Fibroblast of the aortic adventitia (primary cell): Measurements from ENCODE around the gene NR2F2. TPM values are rescaled to one million over a fixed set of nuclear protein-coding genes. Genes with fewer than 3 reads are reported as not detected.

ENCODE experiments used
- DNase-seq: peaks from one replicate; pipeline ENCODE4 v3.0.0-alpha.2; 2010; ENCODE audit warnings: low read depth
- H3K4me3 ChIP-seq: 2 replicates; pipeline ENCODE4 v1.5.1; 2011; ENCODE audit warnings: low read depth, mild to moderate bottlenecking, control low read depth, low read length, moderate library complexity
- total RNA-seq: library from RNA; depleted of rRNA; stranded (reverse); fragments of >200 nt; gene quantifications from 2 replicates; pipeline ENCODE4 v1.2.3, GENCODE V29; 2012; ENCODE audit warnings: low replicate concordance
- TF ChIP-seq, protein P1 (sequence below): IDR thresholded peaks from 2 replicates; pipeline ENCODE4 v1.5.1; 2011; ENCODE audit warnings: mild to moderate bottlenecking, low read length, control low read depth, inconsistent platforms; ENCODE audit not compliant: insufficient read depth

The NR2F2 gene
- total RNA-seq, 1 donor = 20.2 TPM

DNA sequence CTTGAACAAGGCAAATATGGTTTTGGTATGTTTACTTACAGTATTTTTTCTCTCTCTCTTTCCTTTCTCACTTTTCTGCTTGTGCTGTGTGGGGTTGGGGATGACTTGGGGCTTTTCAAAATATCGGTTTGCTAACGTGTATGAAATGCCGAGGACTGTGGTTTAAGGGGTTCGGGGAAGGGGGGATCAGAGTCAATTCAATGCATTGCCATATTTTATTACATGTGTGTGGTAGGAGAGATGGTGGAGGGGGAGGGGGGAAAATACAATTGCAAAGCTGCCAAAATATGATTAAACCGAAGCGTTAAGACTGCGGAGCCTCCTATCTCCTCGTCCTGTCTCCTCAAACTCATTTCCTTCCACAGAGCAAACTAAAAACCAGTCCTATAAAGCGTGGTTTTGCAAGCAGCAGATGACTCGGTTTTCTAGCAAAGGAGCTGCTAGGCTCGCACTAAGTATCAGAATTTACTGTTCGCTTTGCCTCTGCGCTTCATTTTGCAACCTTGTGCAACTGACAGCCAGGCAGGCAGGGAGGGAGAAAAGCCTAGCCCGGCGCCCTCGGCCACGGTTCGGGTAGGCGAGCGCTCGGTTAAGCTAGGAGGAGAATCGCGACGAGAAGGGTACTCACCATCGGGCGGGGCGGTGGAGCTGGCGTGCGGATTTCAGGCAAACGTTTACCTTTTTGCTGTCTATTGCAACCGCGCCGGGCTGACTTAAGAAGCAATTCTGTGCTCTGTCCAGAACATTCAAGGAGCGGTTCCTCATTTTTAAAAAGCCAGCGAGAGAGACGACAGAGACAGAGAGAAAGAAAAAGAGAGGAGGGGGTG, 4.0 kb upstream of the NR2F2 start:
- TF ChIP-seq, protein P1, sequence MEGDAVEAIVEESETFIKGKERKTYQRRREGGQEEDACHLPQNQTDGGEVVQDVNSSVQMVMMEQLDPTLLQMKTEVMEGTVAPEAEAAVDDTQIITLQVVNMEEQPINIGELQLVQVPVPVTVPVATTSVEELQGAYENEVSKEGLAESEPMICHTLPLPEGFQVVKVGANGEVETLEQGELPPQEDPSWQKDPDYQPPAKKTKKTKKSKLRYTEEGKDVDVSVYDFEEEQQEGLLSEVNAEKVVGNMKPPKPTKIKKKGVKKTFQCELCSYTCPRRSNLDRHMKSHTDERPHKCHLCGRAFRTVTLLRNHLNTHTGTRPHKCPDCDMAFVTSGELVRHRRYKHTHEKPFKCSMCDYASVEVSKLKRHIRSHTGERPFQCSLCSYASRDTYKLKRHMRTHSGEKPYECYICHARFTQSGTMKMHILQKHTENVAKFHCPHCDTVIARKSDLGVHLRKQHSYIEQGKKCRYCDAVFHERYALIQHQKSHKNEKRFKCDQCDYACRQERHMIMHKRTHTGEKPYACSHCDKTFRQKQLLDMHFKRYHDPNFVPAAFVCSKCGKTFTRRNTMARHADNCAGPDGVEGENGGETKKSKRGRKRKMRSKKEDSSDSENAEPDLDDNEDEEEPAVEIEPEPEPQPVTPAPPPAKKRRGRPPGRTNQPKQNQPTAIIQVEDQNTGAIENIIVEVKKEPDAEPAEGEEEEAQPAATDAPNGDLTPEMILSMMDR = no peak
- peak; percentile 73 for DNase-seq
- peak overlapping the region; percentile 88 for H3K4me3 ChIP-seq

DNA sequence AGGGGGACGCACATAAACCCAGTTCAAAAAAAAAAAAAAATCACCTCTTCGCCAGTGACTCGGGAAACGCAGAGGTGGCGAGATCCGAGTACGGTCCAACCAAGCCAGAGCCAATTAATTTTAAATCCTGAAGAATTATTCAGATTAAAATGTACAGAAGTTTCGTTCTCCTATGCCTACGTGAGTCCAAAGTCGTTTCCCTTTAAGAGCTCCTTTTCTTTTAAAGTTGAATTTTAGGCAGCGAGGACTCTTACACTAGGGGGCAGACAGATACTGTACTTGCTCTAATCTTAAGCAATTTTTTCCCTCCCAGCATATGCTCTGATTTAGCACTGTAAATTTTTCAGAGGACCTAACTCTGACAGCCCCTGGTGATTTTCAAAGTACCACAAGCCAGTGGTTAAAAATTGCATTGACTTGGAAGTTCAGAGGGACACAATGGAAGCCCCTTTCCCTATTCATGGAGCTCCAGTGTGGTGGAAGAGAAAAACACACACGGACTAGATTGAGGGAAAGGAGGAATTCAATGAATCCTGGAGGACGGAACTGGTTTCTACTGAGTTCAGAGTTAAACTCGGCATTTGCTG, 3.3 kb upstream of the NR2F2 start:
- H3K4me3 ChIP-seq = peak overlapping the region; percentile 88
- peak; percentile 96 for DNase-seq
- TF ChIP-seq, protein P1 = peak; percentile 83

DNA sequence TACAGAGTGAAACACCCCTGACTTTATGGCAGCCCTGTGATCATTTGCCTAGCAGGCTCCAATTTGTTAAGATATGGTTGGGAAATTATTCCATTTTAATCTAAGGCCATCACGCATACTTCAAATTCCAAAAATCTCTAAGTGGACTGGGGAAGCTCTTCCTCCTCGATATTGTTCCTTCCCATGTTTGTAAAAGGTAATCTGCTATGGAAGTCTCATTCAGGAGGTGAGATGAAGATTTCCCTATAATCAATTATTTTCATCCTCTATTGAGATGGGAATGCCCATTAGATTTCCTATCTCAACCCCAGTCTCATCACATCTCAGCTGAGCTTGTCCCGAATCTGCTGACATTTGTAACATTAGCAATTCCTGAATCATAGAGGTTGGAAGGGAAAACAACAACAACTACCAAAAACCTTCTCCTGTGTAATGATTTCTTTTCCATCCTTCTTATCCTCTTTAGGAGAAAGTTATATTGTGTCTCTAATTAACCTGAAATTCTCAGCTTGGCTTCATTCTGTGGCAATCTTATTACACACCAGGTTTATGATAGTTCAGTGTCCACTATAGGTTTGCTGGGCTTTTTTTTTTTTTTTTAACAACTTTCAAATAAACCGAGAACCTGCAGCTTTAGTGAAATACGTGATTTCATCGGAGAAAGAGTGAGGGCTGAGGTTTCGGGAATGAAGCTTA, 2.2 kb upstream of the NR2F2 start:
- peak; percentile 63 for DNase-seq
- TF ChIP-seq, protein P1 = no peak
- peak overlapping the region; percentile 88 for H3K4me3 ChIP-seq

DNA sequence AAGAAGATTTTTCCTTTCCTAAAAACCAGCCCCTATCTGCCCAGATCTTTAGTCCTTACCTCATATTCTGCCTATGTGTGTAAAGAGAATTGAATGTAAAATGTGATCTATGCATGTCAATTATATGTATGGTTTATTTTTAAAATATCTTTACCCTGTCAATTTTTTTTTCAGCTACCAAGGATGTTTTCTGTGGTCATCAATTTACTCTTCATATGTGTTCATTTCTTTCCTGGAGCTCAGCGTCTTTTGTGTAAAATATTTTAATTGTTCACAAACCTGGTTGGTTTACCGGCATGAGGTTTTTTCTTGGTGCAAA, 1.7 kb upstream of the NR2F2 start:
- TF ChIP-seq, protein P1 = no peak
- no peak for DNase-seq
- H3K4me3 ChIP-seq = peak overlapping the region; percentile 88

DNA sequence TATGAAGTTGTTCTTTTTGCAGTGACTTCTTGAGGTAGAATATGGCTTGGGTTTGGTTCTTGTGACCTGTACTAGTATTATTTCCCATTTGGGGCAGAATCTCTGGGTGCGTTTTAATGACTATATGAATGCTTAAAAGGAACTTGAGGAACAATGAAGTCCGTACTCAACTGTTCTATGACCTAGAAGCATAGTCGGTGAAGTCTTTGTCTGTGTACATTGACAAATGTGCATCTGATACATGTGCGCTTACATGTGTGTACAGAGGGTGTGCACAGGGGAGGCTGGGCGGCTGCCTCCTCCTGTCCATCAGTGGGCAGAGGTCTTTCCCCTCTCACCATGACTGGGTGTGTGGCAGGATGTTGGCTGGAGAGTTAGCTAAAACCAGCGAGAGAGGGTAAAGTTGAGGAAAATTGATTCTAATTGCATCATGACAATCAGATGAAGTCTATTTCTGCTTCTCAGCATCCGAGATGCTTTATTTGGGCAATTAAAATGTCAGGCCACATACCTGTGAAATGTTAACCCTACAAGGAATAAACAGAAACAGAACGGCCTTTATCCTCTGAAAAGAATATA, 1.0 kb upstream of the NR2F2 start:
- TF ChIP-seq, protein P1 = no peak
- DNase-seq = peak; percentile 60
- peak overlapping the region; percentile 74 for H3K4me3 ChIP-seq

DNA sequence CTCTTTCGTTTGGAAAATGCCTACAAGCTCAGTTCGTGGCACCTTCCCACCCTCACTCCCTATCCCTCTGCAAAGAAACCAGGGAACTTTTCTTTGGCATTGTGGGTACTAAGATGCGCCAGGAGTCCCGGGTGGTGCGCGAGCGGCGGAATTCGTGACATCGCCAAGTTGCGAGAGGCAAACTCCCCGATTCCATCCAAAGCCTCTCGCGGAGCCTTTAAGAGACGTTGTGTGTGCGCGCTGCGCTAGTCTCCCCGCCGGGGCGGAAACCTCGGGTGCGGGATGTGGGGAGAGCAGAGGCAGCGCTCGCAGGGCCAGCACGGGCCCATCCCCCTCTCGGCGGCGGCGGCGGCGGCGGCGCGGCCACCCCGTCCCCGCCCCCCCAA, 443 bp upstream of the NR2F2 start:
- peak; percentile 89 for DNase-seq
- TF ChIP-seq, protein P1 = no peak
- H3K4me3 ChIP-seq = peak overlapping the region; percentile 74
